HG03432 (cell line): ENCODE measurements around the gene SYNM.
A peak's percentile ranks its signal among the peaks of the same experiment; 100 is the strongest.

Source experiments
- ATAC-seq: cut with Tn5 transposase; IDR thresholded peaks from one replicate; pipeline ENCODE4 v1.9.1; 2021; ENCODE audit warnings: mild to moderate bottlenecking, moderate library complexity; ENCODE audit not compliant: unreplicated experiment

The SYNM gene

DNA sequence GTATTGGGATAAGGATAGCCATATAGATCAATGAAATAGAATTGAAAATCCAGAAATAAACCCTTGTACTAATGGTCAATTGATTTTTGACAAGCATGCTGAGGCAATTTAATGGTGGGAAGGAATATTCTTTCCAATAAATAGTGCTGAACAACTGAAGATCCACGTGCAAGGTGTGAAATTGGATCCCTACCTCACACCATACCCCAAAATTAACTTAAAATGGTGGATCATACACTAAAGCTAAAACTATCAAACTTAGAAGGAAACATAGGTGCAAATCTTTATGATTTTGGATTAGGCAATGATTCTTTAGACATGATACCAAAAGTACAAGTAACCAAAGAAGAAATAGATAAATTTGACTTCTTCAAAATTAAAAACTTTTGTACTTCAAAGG, 22.1 kb upstream of the SYNM start:
- no peak for ATAC-seq

DNA sequence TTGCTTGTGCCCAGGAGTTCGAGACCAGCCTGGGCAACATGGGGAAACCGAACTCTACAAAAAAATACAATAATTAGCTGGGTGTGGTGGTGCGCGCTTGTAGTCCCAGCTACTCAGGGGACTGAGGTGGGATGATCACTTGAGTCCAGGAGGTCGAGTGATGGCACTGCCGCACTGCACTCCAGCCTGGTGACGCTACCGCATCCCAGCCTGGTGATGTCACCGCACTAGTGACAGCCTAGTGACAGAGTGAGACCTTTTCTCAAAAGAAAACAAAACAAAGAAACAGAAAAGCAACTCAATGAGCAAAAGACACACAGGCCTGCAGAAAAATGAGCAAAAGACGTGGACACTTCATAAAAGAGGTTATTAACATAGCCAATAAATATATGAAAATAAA, 19.9 kb upstream of the SYNM start:
- no peak for ATAC-seq

DNA sequence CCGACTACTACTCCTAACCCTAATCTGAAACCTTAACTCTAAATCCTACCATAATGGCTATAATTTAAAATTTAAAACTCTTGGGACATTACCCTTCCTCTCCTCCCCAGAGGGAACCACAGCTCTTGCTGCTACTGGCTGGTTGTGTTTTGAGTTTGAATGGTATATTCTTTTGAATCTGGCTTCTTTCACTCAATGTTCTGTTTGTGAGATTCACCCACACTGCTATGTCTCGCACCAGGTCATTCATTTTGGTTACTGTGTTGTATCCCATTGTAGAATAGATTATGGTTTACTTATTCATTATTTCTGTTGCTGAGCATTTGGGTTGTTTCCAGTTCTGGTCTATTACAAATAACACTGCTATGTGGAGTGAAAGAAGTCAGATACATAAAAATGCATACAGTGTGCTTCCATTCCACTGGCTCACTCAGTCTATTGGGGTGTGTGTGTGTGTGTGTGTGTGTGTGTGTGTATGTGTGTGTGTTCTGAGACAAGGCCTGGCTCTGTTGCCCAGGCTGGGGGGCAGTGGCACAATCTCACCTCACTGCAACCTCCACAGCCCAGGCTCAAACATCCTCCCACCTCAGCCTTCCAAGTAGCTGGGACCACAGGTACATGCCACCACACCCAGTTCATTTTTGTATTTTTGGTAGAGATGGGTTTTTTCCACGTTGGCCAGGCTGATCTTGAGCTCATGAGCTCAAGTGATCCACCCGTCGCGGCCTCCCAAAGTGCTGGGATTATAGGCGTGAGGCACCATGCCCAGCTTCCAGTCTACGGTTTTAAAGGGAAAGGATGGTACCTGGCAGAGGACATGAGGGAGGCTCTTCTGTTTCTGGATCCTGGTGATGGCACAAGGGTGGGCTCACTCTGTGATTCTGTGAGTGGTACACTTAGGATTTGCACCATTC, 19.2 kb upstream of the SYNM start:
- ATAC-seq = no peak

DNA sequence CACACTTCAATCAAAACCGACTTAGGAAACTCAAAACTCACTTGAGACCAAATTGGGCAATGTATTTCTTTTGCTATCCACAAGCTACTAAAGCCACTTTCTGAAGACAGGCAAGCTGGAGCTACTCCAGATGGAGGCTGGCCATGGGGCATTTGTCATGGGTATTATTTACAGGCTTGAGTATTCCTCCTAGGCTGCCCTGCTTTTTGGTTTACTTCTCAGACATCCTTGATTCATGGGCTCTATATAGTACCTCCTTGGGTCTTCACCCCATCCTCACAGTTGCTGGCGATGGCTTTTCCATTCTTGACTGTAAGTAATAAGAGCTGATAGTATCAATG, 18.6 kb upstream of the SYNM start:
- no peak for ATAC-seq

DNA sequence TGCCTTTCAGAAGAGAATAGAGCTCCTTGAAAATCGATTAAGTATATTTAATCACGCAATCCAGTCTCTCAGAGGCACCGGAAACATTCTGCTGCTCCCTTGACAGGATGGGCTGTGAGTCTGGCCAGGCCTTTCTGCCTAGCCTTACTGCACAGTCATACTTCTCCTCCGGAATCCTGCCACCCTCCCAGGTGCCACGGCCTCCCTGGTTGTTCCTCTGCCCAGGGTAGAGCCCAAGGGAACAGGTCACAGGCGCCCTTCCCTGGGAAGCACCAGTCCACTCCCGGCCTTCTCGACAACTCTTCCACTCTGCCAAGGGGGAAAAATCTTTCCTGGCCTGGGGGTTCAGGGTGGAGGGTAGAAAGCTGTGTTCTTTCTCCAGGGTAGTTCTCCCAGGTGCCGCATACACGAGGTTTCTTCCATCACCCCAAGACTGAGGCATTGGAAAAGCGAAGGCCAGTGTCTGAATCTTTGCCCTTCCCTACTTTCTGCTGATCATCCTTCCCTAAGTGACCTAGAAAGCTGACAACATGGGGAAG, 17.4 kb upstream of the SYNM start:
- no peak for ATAC-seq

DNA sequence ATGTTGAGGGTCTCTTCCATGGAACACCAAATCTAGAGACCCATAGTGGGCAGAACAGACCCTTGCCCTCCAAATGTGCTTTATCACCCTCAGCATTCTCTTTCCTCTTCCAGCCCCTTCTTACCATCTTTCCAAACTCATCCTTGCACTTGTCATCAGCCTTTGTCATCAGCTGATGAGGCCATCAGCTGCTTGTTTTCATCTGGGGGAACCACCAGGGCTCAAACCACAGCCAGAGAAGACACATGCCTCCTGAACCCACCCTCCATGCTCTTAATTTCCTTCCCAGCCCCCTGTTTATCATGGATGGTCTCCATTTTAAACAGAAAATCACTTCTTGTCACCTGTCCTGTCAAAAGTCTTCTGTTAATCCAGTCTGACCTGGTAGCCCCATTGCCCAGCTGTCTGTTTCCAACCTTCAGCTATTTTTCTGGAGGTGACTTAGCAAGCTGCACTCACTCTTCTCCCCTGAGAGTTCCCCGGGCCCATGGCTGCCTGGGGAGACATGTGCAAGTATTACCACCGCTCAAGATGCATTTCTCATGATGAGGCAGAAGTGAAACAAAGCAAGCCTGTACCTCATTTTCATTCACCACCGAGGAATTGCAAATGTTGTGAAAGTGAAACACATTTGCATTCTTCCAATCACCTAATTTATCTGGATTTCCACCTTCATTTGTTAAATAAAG, 14.7 kb upstream of the SYNM start:
- peak; percentile 99 for ATAC-seq

DNA sequence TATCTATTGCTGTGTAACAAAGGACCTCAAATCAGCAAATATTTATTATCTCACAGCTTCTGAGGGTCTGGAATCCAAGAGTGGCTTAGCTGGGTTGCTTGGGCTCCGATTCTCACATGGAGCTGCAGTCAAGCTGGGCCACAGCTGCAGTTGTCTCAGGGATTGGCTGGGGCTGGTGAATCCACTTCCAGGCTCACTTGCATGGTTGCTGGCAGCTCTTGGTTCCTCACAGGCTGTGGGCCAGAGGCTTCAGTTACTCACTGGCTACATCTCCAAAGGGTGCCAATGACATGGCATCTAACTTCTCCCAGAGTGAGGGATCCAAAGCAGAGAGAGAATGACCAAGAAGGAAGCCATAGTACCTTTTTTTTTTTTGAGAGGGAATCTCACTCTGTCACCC, 13.9 kb upstream of the SYNM start:
- ATAC-seq = no peak

DNA sequence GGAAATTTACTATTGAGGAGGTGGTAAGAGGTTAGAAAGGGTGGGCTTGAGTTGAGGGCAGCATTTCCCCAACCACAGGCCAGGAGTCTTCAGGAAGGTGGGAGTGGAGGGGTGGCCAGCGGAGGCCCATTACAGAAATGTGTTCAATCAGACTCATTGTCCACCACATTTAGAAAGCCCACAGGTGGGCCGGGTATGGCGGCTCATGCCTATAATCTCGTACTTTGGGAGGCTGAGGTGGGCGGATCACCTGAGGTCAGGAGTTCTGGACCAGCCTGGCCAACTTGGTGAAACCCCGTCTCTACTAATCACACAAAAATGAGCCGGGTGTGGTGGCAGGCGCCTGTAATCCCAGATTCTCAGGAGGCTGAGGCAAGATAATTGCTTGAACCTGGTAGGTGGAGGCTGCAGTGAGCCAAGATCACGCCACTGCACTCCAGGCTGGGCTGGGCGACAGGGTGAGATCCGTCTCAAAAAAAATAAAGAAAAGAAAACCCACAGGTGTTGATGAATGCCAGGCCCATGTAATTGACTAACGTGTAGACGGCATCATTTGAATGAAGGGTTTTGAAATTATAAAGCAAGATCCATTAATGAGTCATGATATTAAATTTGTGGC, 12.2 kb upstream of the SYNM start:
- ATAC-seq = no peak

DNA sequence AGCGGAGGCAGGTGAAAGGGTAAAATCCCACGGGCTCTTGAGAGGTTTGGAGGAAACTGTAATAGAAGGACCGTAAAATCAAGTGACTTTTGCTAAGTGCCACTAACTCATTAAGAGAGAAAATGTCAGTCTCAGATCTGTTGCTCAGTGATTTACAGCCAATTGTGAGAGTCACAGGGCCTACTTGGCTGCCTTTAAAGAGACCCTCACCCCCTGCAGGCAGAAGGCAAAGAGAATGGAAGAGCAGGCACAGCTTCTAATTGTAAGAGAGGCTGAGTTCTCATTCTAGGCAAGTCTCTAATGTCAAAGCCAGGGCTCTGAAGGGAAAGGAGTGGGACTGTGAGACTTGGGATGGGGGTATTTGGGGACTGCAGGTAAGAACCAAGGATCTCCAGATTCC, 9.3 kb upstream of the SYNM start:
- ATAC-seq = no peak

DNA sequence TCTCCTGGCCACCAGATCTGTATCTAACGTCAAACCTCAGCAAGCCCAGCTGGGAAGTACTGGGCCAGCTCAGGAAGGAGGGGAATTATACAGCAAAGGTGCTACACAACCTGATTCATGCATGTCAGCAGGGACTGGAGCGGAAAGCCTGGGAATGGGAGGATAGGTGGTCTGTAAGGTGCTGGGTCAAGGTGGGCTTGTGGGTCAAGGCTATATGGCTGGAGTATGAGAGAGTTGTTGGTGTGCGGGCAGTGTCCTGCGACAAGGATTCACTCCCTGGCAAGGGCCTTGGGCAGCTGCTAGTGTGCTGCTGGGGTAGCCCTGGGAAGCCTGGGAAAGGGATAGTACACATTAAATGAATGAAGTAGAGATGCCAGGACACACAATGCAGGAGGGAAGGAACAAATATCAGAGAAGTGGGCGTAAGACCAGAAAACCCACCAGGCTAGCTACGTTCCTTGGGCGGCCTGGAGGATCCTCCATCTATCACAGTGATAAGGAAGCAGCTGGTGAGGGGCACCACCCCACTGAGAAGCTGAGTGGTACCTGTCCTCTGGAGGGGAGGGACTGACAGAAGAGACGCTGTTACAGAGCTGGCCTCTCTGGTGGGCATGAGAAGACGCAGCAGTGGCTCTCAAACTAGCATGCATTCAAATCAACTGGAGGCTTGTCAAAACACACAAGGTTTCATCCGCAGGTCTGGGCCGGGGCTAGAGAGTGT, 8.5 kb upstream of the SYNM start:
- no peak for ATAC-seq

DNA sequence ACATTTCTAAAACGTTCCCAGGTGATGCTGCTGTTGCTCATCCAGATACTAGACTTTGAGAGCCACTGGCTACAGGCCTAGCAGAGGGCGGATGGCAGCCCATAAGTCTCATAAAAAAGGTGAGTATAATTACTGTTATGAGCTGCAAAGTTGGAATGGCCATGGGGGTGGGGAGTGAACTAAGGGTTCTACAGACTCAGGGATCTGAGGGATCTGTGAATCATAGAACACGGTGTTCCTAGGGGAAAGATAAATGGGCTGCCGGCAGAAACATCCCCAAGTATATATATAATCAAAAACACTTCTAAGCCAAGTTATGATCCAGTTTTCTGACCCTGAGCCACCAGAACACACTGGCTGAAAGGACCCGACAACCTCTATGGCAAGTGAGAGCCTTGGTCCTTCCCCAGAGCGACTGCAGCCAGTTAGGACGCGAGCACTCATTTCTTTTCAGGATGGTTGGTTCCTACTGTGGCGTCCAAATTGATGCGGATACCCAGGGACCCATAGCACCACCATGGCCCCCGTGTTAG, 7.9 kb upstream of the SYNM start:
- ATAC-seq = no peak

DNA sequence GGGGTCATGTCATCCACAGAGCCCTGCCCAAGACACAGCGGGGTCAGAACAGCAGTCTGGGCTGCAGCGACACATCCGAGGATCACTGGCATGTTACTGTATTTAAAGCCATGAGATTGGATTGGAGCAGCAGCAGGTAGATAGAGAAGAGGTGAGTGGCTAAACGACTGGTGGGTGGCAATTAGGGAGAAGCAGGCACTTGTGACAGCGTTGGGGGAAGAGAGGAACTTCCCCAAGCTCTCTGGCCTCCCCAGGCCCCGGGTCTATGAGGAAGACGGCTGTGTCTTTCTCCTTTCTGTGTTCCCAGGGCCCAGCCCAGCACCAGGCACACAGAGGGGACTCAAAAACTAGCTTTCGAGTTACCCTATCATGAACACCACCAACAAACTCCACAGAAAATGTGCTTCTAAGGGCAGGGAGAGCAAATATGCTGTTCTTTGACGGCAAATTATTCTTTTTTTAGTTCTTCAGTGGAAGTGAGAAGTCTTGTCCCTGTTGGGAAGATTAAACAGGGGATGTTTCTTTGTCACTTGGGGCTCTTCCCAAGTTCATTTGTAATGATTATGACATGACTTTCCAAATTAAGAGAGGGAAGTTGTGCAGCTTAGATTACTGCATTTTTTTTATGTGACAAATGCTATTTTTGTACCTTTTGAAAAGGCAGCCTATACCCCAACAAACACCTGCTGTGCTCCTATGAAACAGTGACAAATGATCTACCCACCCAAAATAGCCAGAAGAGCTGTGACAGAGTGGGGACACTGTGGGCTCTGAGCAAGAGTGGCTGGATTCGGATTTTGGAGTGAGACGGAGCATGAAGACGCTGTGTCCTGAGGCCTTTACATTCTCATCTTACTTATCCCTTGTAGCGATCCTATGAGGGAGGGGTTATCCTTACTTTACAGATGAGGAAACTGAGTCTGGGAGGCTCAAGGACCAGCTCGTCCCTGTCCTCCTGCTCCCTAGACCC, 7.2 kb upstream of the SYNM start:
- ATAC-seq = no peak

DNA sequence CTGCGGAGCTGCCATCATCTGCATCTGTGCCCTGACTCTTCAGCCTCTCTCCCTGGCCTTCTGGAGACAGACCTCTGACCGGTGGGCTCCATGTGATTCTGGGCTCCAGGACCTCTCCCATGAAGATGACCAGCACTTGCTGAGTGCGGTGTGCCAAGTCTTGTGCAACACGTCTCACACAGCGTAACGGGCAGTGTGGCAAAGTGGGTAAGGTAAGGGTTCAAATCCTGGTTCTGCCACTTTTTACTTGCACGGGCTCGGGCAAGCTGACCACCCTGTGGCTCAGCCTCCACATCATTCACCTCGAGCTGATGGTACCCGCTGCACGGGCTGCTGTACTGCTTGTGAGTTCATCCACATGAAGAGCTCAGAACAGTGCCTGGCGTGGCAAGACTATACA, 6.5 kb upstream of the SYNM start:
- no peak for ATAC-seq

DNA sequence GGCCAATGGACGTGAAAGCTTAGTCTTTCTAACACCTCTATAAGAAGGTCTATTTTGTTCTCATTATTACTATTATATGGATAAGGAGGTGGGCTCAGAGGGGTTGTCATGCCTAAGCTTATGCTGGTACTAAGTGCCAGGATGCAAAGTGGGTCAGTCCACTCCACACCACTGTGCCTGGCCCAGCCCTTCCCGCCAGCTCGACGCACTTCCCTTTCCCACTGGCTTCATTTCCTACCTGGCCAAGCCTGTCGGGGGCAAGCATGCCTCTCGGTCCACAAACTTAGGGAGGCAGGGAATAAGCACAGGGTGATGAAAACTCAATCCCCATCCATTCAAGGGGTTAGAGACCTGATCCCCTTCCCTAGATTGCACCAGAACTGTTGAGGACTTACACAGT, 5.9 kb upstream of the SYNM start:
- ATAC-seq = no peak

DNA sequence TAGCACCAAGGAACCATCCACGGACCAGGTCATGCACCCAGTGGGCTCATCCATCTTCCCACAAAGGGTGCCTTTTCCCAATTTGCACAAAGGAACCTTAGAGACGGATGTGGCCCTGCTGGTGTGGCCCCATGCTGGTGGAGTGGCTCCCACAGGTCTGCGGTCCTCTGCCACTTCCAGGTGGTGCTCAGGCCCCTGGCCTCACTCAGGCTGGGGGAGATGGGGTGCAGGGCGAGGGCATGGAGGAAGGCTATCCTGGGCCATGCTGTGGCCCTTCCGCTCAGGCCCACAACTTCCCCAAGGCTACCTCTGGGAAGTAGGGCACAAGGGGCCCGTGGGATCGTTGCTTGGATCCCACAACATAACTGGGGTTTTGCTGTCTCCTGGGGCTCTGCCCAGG, 5.2 kb upstream of the SYNM start:
- no peak for ATAC-seq

DNA sequence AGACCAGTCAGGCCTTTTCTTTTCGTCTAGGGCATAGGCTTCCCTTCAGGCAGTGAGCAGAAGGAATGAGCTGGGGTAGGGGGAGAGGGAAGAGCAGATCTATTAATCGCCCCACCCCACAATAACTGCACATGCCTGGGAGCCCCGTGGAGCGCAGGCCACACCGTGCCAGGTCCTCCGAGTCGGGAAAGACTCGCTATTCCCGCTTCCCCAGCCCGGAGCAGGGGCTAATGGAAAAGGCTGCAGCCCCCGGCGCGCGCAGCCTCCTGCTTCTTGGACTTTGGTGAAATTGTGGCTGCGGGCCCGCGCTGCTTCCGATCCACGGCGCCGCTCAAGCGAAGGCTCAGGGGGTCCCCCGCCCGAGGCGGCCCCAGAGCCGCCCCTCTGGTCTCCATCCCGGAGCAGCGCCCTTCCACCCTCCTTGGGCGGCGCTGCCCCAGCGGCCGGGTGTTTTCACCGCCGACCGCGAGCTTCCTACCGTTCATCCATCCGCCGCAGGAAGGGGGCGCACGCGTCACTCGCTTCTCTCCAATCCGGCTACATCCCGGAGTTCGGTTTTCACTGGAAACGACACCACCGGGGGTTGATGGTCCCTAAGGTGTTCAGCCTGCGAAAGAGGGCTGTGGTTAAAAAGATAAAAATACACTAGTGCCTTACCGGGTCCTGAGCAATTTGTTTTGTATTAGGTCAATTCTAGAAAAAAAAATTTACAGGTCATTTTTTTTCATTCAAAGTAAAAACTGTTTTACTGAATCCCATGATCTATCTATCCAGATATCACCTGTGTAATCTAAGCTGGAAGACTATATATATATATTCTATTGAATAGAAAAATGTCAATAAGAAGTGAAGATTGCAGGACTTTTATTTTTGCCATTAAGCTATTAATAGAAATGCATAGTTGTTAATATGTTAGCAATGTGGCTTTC, 4.4 kb upstream of the SYNM start:
- peak; percentile 36 for ATAC-seq

DNA sequence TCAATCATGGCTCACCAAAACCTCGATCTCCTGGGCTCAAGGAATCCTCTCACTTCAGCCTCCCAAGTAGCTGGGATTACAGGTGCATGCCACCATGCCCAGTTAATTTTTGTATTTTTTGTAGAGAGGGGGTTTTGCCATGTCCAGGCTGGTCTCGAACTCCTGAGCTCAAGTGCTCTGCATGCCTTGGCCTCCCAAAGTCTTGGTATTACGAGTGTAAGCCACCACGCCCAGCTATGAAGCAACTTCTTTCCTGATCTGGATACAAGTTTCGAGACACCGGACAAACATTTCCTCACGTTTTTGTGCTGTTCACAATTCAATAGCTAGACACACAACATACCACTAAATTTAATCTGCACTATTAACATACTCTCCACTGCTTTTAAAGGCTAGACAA, 3.4 kb upstream of the SYNM start:
- no peak for ATAC-seq

DNA sequence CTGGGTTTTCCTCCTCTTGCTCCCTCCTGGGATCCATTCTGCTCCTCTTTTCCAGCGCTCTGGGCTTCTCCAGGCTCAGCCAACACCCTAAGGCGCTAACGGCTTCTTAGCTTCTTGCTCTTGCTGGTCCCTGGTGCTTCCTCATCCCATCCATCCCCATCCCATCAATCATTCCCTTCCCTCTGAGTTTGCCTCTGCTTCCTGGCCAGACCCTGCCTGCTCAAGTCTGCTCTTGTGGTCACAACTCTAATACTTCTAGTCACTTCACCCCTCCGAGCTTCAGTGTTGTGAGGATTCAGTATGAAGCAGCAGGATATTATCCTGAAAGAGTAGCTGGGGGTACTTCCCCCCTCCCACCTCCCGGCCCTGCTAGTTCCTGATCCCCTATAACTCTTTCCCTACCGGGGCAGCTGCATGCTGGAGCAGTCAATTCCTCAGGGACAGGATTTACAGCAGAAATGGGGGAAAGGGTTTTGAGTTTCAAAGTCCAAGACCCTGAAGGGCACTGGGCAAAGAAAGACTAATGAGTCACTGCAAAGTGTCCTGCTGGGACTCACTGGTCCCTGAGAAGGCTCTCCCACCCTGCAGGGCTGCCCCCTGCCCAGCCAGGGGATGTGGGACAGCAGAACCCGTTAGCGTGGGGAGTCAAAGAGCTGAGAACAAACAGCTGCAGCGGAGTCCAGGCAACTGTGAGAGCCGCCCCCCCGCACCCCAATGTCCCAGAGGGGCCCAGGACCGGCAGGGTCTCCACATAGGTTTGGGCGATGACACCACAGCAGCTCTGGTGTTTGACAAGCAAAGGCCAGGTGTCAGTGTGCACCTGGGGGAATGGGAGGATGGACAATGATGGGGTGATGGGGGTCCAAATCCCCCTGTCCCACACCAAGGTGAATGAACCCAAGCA, 2.3 kb upstream of the SYNM start:
- no peak for ATAC-seq
